D721Med (cell line): ENCODE results near the gene SLC25A26.
"Not testable (repeated sequence)": the region's sequence is repeated elsewhere in the genome, so short reads cannot be mapped to it uniquely, and the experiment has no call there.

Source experiments
- DNase-seq: peaks from one replicate; pipeline ENCODE4 v3.0.0; 2011; ENCODE audit warnings: low spot score; ENCODE audit not compliant: insufficient read length
- FAIRE-seq: peaks from 2 replicates; lab custom pipeline; 2011; peaks lifted over from hg19 to GRCh38; lab: Jason Lieb, UNC
- TF ChIP-seq, protein P1 (sequence below): IDR thresholded peaks from 2 replicates; pipeline ENCODE4 v1.5.1; 2012; ENCODE audit warnings: mild to moderate bottlenecking, control low read depth; ENCODE audit not compliant: insufficient read depth; ENCODE audit errors: missing control alignments

Gene SLC25A26

DNA sequence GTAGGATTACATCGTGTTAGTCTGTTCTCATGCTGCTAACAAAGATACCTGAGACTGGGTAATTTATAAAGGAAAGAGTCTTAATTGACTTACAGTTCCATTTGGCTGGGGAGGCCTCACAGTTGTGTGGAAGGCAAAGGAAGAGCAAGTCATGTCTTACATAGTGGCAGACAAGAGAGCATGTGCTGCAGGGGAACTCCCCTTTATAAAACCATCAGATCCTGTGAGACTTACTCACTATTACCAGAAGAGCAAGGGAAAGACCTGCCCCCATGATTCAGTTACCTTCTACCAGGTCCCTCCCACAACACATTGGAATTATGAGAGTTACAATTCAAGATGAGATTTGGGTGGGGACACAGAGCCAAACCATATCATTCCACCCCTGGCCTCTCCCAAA lies 3.4 kb downstream of the SLC25A26 start:
- DNase-seq (no peak), FAIRE-seq (no peak)
- TF ChIP-seq, protein P1, sequence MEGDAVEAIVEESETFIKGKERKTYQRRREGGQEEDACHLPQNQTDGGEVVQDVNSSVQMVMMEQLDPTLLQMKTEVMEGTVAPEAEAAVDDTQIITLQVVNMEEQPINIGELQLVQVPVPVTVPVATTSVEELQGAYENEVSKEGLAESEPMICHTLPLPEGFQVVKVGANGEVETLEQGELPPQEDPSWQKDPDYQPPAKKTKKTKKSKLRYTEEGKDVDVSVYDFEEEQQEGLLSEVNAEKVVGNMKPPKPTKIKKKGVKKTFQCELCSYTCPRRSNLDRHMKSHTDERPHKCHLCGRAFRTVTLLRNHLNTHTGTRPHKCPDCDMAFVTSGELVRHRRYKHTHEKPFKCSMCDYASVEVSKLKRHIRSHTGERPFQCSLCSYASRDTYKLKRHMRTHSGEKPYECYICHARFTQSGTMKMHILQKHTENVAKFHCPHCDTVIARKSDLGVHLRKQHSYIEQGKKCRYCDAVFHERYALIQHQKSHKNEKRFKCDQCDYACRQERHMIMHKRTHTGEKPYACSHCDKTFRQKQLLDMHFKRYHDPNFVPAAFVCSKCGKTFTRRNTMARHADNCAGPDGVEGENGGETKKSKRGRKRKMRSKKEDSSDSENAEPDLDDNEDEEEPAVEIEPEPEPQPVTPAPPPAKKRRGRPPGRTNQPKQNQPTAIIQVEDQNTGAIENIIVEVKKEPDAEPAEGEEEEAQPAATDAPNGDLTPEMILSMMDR, result no peak

DNA sequence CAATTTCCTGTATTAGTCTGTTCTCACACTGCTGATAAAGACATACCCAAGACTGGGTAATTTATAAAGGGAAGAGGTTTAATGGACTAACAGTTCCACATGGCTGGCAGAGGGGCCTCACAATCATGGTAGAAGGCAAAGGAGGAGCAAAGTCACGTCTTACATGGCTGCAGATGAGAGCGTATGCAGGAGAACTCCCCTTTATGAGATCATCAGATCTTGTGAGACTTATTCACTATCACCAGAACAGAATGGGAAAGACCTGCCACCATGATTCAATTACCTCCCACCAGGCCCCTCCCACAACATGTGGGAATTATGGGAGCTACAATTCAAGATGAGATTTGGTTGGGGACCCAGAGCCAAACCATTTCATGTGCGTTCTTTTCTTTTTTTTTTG lies 5.3 kb downstream of the SLC25A26 start:
- not testable (repeated sequence) for DNase-seq, FAIRE-seq

DNA sequence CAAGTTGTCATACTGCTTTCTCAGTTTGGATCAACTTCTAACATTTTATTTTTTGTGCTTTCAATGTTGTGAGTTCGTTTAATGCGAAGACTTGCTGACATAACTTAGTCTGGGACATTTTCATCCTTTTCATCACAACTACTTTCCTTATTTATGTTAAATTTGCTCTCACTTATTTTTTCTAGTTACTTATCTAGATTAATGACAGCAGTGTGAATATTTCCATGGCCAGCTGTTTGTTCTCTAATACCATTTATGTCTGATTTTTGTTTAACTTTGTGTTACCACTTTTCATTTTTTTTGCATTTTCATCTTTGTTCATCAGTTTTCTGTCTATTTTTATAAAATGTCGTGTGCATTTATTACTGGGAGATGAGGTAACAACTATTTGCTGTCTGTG lies 6.2 kb downstream of the SLC25A26 start:
- DNase-seq (no peak), FAIRE-seq (no peak)
- TF ChIP-seq, protein P1, result no peak

DNA sequence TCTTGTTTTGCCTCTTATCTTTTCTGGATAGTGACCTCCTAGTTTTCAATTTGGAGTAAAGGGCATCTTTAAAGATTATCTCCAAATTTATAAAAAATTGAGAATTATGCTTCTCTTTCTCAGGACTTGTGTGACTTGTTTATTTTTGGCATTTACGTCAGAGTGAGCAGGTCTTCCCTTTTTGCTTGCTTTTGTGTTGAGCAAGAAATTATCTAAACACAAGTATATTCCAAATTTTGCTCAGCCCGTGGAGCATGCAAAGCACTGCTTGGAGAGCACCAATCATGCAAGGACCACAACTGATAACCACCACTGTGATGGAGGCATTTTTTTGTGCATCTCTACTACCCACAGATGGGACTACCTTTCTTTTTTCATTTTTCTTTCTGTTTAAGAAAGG lies 7.1 kb downstream of the SLC25A26 start:
- TF ChIP-seq, protein P1, result no peak

DNA sequence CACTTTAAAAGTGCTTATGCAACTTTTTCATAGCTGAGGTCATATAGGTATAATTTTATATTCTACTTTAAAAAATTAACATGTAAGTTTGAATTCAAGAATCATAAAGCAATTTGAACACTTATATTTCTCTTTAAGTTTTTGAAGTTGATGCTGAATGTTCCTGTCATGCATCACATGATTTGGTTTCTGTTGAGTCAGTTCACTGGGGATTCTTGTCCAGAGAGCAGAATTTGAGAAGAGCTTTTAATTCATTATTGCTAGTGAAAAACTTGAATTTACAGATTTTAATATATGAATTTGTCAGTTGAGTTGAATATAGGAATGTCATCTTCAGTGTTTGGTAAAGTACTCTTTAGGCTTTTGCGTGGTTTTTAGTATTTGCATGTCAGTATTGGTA lies 7.9 kb downstream of the SLC25A26 start:
- DNase-seq (no peak), FAIRE-seq (no peak)
- TF ChIP-seq, protein P1, result no peak

More for the DNA sequence above, 7.1 kb downstream of the SLC25A26 start:
- DNase-seq (no peak), FAIRE-seq (no peak)

DNA sequence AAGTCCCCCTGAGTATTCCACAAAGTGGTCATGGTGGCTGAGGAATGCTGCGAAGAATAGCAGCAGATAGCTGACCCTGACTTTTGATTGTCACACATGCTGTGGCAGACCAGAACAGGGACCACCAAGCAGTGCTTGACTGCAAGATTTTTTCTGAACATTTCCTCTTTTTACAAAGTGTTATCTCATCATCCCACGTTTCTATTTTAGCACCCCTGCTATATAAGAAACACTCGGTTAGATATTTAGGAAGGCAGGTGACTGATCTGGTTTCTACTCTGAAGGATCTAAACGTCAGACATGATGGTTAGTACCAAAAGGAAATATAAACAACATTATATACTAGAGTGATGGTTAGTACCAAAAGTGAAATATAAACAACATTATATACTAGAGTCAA lies 9.1 kb downstream of the SLC25A26 start:
- FAIRE-seq (no peak), DNase-seq (no peak)
- TF ChIP-seq, protein P1, result no peak

DNA sequence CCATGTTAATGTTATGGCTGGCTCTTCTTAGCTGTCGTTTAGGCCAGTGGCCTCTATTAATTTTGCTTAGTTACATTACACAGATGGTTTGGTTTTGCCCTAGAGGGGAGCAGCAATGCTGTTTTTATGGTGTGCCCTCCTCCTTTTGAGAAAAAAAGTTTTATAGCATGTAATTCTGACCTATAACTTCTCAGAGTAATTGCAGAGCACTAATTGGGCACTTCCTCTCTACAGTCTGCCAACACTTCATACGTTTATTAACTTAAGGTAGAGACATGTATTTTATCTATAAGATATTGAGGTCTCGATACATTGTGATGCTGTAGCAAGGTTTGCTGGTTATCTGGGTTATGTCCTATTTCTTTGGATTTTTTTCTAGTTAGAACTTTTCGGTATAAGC lies 12.2 kb downstream of the SLC25A26 start:
- FAIRE-seq (no peak), DNase-seq (no peak)

DNA sequence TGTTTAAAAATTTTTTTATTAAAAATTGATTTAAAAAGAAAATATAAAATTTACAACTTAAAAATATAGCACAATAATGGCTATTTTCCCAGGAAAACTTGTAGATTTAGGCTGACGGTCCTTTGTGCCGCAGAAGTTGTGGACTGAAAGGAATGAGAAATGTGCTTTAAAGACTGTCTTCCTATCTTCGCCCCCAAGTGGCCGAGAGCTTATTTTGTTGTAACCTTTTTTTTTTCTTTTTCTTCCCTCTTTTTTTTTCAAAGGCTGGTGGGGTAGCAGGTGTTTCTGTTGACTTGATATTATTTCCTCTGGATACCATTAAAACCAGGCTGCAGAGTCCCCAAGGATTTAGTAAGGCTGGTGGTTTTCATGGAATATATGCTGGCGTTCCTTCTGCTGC lies 15.5 kb downstream of the SLC25A26 start:
- TF ChIP-seq, protein P1, result peak; percentile 7
- DNase-seq, result no peak
- no peak for FAIRE-seq

More for the DNA sequence above, 12.2 kb downstream of the SLC25A26 start:
- TF ChIP-seq, protein P1, result no peak
